ENCODE measurements around the gene TMEM178B.

Gene TMEM178B

GRCh38 chr7:141217938-141218337, 144.1 kb downstream of the TMEM178B start:
- peaks cover 11% of the 10 kb centered on the region; the same call in 1 of the 2 replicates for H3K4me1 ChIP-seq (ENCODE audit: insufficient read depth, low read length)
- no peaks in the 10 kb centered on the region for H3K27me3 ChIP-seq (ENCODE audit: insufficient read depth, low read length)
- H3K4me3 ChIP-seq (ENCODE audit: low read length) = no peak overlapping the region
- H3K36me3 ChIP-seq (ENCODE audit: insufficient read depth, low read depth, low read length) = no peaks in the 10 kb centered on the region
- no peaks in the 10 kb centered on the region for H3K9me3 ChIP-seq (ENCODE audit: insufficient read depth, low read depth, low read length)
- H3K9ac ChIP-seq (ENCODE audit: low read depth, low read length) = no peak overlapping the region
- no peak overlapping the region for H3K27ac ChIP-seq (ENCODE audit: low read length)

DNA sequence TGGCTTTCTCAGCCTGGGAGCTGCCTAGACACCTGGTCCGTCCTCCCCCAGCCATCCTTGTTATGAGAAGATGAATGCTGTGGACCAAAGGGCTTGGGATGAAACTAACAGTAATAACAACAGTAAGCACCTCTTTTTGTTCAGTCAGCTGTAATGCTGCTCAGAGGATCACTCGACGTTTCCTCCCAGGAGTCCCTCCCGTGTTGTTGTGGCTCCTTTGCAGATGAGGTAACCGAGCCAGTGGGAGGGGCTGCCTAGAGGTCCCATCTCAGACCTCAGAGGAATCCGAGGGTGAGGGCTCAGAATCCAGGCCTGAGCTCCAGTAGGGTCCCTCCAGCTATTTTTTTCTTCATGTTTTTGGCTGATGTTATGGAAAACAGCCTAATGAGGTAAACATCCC, 145.1 kb downstream of the TMEM178B start:
- peaks cover 8% of the 10 kb centered on the region; the same call in 1 of the 2 replicates for H3K4me1 ChIP-seq (ENCODE audit: insufficient read depth, low read length)
- H3K9me3 ChIP-seq (ENCODE audit: insufficient read depth, low read depth, low read length) = no peaks in the 10 kb centered on the region
- H3K36me3 ChIP-seq (ENCODE audit: insufficient read depth, low read depth, low read length) = no peaks in the 10 kb centered on the region
- H3K27ac ChIP-seq (ENCODE audit: low read length) = no peak overlapping the region
- no peak overlapping the region for H3K4me3 ChIP-seq (ENCODE audit: low read length)
- no peaks in the 10 kb centered on the region for H3K27me3 ChIP-seq (ENCODE audit: insufficient read depth, low read length)
- H3K9ac ChIP-seq (ENCODE audit: low read depth, low read length) = no peak overlapping the region

DNA sequence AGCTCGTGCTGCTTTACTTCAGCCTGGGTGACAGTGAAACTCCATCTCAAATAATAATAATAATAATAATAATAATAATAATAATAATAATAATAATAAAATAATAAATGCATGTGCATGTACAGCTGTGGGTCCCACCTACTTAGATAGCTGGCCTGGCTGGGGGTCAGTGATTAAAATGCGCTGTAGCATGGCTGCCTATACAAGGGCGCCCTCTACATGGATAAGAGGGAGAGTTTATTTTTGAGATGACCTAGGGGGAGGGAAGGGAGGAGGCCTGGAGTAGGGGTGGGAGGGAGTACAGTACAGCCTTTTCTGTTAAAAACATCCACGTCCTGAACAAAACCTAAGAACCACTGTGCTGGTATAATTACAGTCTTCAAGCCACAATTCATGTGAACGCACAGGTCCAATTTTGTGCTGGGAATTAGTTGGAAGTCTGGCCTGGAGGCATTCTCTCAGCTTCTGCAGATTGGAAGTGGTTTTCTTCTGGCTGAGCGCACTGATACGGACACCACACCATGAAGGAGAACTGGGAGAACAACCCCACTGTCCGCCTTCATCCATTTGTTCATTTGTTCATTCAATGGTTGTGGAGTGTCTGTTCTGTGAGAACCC, 146.5 kb downstream of the TMEM178B start:
- Histone ChIP-seq H3K4me1 (ENCODE audit: insufficient read depth, low read length) (no peaks in the 10 kb centered on the region), H3K9ac (ENCODE audit: low read depth, low read length) (no peak overlapping the region), H3K4me3 (ENCODE audit: low read length) (no peak overlapping the region), H3K36me3 (ENCODE audit: insufficient read depth, low read depth, low read length) (no peaks in the 10 kb centered on the region), H3K27me3 (ENCODE audit: insufficient read depth, low read length) (no peaks in the 10 kb centered on the region), H3K27ac (ENCODE audit: low read length) (no peak overlapping the region), H3K9me3 (ENCODE audit: insufficient read depth, low read depth, low read length) (no peaks in the 10 kb centered on the region)

- Histone ChIP-seq H3K4me1 (ENCODE audit: insufficient read depth, low read length) (no peaks in the 10 kb centered on the region), H3K27me3 (ENCODE audit: insufficient read depth, low read length) (no peaks in the 10 kb centered on the region), H3K4me3 (ENCODE audit: low read length) (no peak overlapping the region), H3K9me3 (ENCODE audit: insufficient read depth, low read depth, low read length) (no peaks in the 10 kb centered on the region), H3K36me3 (ENCODE audit: insufficient read depth, low read depth, low read length) (no peaks in the 10 kb centered on the region), H3K9ac (ENCODE audit: low read depth, low read length) (no peak overlapping the region), H3K27ac (ENCODE audit: low read length) (no peak overlapping the region)
Measured at GRCh38 chr7:141221007-141221612, 147.2 kb downstream of the TMEM178B start.

DNA sequence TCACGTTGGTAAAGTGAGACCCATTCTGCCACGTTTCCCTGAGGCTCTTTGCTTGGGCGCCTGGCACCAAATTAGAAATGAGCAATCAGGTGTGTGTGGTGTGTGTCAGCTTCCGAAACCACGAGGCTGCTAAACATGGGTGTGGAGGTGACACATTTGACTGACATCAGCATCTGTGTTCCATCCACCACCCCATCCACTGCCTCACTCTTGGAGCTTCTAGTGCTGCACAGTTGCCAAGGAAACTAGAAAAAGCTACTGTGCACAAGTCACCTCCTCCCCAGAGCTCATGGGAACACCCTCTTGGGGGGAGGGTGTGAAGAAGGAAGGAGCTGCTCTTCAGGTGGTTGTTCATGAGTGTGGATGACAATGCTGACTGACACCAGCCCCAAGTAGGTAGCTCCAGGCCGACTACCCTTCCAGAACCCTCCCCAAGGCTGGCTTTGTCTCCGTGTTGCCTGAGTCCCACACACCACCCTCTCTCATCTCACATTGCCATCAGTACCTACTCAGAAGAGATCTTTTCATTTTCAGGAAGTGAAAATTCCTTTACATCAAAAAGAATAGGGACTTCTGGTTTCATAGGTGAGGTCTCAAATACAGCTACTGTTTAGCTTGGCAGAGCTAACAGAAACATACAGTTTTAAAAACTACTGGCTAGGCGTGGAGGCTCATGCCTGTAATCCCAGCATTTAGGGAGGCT, 152.2 kb downstream of the TMEM178B start:
- Histone ChIP-seq H3K4me1 (ENCODE audit: insufficient read depth, low read length) (0 out of 2 replicates have a peak, but pooled peaks cover 1% of the 10 kb centered on the region), H3K36me3 (ENCODE audit: insufficient read depth, low read depth, low read length) (no peaks in the 10 kb centered on the region), H3K9ac (ENCODE audit: low read depth, low read length) (no peak overlapping the region), H3K4me3 (ENCODE audit: low read length) (no peak overlapping the region), H3K27me3 (ENCODE audit: insufficient read depth, low read length) (no peaks in the 10 kb centered on the region), H3K9me3 (ENCODE audit: insufficient read depth, low read depth, low read length) (no peaks in the 10 kb centered on the region), H3K27ac (ENCODE audit: low read length) (no peak overlapping the region)

GRCh38 chr7:141227454-141227853, 153.6 kb downstream of the TMEM178B start:
- 0 out of 2 replicates have a peak, but pooled peaks cover 3% of the 10 kb centered on the region for H3K4me1 ChIP-seq (ENCODE audit: insufficient read depth, low read length)
- no peaks in the 10 kb centered on the region for H3K9me3 ChIP-seq (ENCODE audit: insufficient read depth, low read depth, low read length)
- H3K9ac ChIP-seq (ENCODE audit: low read depth, low read length) = no peak overlapping the region
- H3K4me3 ChIP-seq (ENCODE audit: low read length) = no peak overlapping the region
- H3K27me3 ChIP-seq (ENCODE audit: insufficient read depth, low read length) = no peaks in the 10 kb centered on the region
- H3K27ac ChIP-seq (ENCODE audit: low read length) = no peak overlapping the region
- no peaks in the 10 kb centered on the region for H3K36me3 ChIP-seq (ENCODE audit: insufficient read depth, low read depth, low read length)

DNA sequence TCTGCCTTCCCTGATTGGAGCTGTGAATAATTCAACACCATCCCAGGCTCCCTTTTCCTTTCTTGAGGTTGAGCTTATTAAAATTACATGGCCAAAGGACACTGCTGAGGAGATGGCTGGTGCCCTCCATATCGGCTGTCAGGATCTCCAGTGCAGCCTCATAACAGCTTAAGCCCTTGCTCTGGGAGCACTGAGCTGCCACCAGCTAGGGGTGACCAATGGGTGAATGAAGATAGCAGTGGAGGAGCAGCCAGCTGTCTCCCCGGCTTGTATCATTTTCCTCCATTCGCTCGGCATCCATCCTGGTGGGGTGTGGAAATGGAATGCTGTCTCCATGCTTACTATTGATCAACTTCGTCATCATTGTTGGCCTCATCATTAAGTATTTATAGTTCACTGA, 154.6 kb downstream of the TMEM178B start:
- H3K27me3 ChIP-seq (ENCODE audit: insufficient read depth, low read length) = no peaks in the 10 kb centered on the region
- no peaks in the 10 kb centered on the region for H3K9me3 ChIP-seq (ENCODE audit: insufficient read depth, low read depth, low read length)
- no peak overlapping the region for H3K4me3 ChIP-seq (ENCODE audit: low read length)
- no peak overlapping the region for H3K27ac ChIP-seq (ENCODE audit: low read length)
- 0 out of 2 replicates have a peak, but pooled peaks cover 3% of the 10 kb centered on the region for H3K4me1 ChIP-seq (ENCODE audit: insufficient read depth, low read length)
- no peaks in the 10 kb centered on the region for H3K36me3 ChIP-seq (ENCODE audit: insufficient read depth, low read depth, low read length)
- H3K9ac ChIP-seq (ENCODE audit: low read depth, low read length) = no peak overlapping the region

DNA sequence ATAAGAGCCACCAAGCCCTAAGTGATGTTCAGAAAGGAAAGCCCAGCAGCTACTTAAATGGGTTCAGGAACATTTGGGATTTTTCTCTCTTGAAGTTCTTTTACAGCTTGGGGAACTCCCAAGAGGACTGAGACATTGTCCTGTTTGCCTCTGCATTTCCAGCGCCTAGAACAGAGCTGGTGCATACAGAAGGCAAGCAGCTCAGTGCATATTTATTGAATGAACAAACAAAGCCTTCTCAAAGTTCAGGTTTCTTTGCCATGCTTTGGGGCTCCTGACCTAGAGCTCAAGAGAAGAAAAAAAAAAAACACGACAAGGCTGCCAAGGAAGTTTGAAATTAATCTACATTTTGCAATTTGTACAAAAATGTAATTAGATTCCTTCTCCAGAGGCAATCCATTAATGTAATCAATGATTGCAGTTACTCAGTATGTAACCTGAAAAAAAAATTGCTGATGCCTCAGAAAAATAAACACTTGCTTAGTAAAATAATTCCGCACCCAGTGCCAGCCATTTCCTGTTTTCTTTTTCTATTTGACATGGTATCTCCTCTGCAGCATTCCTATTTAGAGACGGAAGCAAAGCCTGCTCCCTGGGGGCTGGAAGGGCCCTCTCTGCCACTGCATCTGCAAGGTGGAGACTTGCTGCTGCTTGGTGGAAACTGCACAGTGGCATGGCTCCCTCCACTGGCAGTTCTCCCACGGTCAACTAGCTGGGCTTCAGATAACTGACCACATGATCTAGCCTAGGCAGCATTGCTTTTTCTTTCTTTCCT, 157.3 kb downstream of the TMEM178B start:
- H3K36me3 ChIP-seq (ENCODE audit: insufficient read depth, low read depth, low read length) = no peaks in the 10 kb centered on the region
- no peaks in the 10 kb centered on the region for H3K9me3 ChIP-seq (ENCODE audit: insufficient read depth, low read depth, low read length)
- no peak overlapping the region for H3K9ac ChIP-seq (ENCODE audit: low read depth, low read length)
- H3K4me1 ChIP-seq (ENCODE audit: insufficient read depth, low read length) = 0 out of 2 replicates have a peak, but pooled peaks cover 3% of the 10 kb centered on the region
- no peak overlapping the region for H3K4me3 ChIP-seq (ENCODE audit: low read length)
- no peaks in the 10 kb centered on the region for H3K27me3 ChIP-seq (ENCODE audit: insufficient read depth, low read length)
- no peak overlapping the region for H3K27ac ChIP-seq (ENCODE audit: low read length)

- H3K27me3 ChIP-seq (ENCODE audit: insufficient read depth, low read length) = no peaks in the 10 kb centered on the region
- no peaks in the 10 kb centered on the region for H3K9me3 ChIP-seq (ENCODE audit: insufficient read depth, low read depth, low read length)
- H3K9ac ChIP-seq (ENCODE audit: low read depth, low read length) = no peak overlapping the region
- no peaks in the 10 kb centered on the region for H3K36me3 ChIP-seq (ENCODE audit: insufficient read depth, low read depth, low read length)
- 0 out of 2 replicates have a peak, but pooled peaks cover 3% of the 10 kb centered on the region for H3K4me1 ChIP-seq (ENCODE audit: insufficient read depth, low read length)
- H3K4me3 ChIP-seq (ENCODE audit: low read length) = no peak overlapping the region
- H3K27ac ChIP-seq (ENCODE audit: low read length) = no peak overlapping the region
Measured at GRCh38 chr7:141232286-141233051, 158.6 kb downstream of the TMEM178B start.

GRCh38 chr7:141234335-141235105, 160.7 kb downstream of the TMEM178B start:
- no peak overlapping the region for H3K27ac ChIP-seq (ENCODE audit: low read length)
- no peak overlapping the region for H3K9ac ChIP-seq (ENCODE audit: low read depth, low read length)
- H3K4me3 ChIP-seq (ENCODE audit: low read length) = no peak overlapping the region
- peaks cover 12% of the 10 kb centered on the region for H3K4me1 ChIP-seq (ENCODE audit: insufficient read depth, low read length)
- H3K27me3 ChIP-seq (ENCODE audit: insufficient read depth, low read length) = no peaks in the 10 kb centered on the region
- no peaks in the 10 kb centered on the region for H3K9me3 ChIP-seq (ENCODE audit: insufficient read depth, low read depth, low read length)
- H3K36me3 ChIP-seq (ENCODE audit: insufficient read depth, low read depth, low read length) = no peaks in the 10 kb centered on the region

All from iPS-20b (cell line).